AG10803 (cell line): ENCODE data around the gene XPR1.
"Not testable (repeated sequence)": the region's sequence is repeated elsewhere in the genome, so short reads cannot be mapped to it uniquely, and the experiment has no call there.

Source experiments
- DNase-seq: peaks from one replicate; pipeline ENCODE4 v3.0.0; 2010; ENCODE audit warnings: low read depth
- H3K4me3 ChIP-seq: 2 replicates; pipeline ENCODE4 v1.5.1; 2011; ENCODE audit warnings: mild to moderate bottlenecking, low read length, control low read depth
- TF ChIP-seq, protein P1 (sequence below): conservative IDR thresholded peaks from 2 replicates; pipeline ENCODE4 v1.5.1; 2011; ENCODE audit warnings: mild to moderate bottlenecking, low read length, control low read depth, inconsistent platforms

XPR1 gene

DNA sequence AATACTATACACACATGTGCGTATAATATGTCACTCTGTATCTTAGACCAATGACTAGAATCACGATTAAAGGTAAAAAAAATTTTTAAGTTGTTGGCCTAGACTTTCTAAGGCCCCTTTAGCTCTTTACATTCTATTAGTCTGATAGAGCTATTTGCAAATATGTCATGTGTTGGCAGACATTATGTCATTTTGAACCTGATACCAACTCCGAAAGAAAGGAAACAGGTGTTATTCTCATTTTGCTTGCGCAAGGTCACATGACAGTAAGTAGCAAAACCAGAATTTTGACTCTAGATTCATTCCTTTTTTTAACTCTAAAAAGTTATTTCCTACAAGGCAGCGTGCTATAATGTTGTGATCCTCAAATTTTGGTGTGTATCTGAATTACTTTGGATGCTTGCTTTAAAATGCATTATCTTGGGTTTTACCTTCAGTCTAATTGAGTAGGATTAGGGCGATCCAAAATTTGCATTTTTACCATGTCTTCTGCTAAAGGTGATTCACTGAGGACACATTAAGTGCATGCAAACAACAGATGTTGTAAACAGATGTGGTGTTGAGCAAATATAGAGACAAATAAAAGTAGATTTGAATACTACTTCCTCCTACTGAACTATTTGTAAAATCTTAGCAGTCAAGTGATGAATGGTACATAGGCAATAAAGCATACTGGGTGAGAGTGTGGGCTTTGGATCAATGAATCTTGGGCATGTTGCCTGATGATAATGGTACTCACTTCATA is 217.4 kb downstream of the XPR1 start:
- TF ChIP-seq, protein P1, sequence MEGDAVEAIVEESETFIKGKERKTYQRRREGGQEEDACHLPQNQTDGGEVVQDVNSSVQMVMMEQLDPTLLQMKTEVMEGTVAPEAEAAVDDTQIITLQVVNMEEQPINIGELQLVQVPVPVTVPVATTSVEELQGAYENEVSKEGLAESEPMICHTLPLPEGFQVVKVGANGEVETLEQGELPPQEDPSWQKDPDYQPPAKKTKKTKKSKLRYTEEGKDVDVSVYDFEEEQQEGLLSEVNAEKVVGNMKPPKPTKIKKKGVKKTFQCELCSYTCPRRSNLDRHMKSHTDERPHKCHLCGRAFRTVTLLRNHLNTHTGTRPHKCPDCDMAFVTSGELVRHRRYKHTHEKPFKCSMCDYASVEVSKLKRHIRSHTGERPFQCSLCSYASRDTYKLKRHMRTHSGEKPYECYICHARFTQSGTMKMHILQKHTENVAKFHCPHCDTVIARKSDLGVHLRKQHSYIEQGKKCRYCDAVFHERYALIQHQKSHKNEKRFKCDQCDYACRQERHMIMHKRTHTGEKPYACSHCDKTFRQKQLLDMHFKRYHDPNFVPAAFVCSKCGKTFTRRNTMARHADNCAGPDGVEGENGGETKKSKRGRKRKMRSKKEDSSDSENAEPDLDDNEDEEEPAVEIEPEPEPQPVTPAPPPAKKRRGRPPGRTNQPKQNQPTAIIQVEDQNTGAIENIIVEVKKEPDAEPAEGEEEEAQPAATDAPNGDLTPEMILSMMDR: no peak
- no peak for DNase-seq
- no peak overlapping the region for H3K4me3 ChIP-seq

DNA sequence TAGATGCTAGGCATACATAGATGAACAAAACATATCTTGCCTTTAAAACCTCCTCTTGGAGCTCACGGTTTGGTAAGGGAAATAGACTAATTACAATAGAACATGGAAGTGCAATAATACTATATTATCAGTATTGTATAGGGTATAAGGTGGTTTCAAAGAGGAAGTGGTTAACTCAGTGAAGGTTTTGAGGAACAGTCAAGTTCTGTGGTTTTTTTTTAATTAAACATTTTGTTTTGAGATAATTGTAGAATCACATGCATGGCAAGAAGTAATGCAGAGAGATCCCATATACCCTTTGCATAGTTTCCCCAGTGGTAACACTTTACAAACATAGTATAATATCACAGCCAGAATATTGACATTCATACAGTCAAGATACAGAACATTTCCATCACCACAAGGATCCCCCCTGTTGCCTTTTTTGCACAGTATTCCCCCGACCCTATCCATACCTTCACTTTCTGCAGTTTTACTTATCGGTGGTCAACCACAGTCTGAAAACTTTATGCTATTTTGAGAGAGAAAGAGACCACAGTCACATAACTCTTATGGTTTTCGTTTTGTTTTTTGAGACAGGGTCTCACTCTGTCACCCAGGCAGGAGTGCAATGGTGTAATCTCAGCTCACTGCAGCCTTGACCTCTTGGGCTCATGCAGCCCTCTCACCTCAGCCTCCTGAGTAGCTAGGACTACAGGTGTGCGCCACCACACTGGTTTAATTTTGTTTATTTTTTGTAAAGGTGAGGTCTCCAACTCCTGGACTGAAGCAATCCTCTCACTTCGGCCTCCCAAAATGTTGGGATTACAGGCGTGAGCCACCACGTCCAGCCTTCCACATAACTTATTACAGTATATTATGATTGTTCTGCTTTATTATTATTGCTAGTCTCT is 220.4 kb downstream of the XPR1 start:
- H3K4me3 ChIP-seq: no peak overlapping the region
- TF ChIP-seq, protein P1: no peak
- no peak for DNase-seq

DNA sequence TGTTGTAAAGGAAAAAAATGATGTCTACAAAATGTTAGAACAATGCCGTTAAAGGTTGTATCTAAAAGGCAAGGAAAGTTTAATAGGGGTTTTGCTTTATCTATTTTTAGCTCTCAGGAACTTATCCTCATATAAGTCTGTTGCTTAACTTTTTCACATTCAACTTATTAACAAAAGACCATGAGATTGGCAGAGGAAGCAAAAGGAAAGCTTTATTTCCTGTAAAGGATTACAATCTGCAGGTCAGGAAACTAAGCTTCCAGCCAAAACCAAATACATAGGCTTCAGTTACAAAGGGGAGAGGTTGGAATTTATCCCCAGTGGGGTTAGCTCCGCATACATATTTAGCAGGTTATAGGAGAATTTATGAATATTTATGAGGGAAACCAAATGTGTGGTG is 222.2 kb downstream of the XPR1 start:
- no peak overlapping the region for H3K4me3 ChIP-seq
- TF ChIP-seq, protein P1: no peak
- no peak for DNase-seq

DNA sequence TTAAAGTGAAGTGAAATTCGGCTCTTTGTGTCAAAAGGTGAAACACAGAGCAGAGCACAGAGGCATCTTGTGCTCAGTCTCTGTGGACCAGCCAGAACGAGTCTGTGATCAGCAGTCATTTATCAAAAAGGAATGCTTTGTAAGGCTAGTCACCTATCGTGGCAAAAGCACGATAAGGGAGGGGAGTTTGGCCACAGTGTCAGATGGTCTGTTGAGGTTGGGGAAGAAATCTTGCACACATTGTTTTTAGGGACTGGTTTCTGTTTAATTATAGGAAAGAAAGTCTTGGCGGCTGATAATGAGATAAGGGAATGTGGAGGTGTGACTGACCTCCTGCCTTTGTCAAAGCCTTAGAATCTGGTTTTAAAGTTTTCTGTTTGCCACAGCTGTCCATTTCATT is 222.6 kb downstream of the XPR1 start:
- DNase-seq: no peak
- TF ChIP-seq, protein P1: no peak
- H3K4me3 ChIP-seq: no peak overlapping the region

DNA sequence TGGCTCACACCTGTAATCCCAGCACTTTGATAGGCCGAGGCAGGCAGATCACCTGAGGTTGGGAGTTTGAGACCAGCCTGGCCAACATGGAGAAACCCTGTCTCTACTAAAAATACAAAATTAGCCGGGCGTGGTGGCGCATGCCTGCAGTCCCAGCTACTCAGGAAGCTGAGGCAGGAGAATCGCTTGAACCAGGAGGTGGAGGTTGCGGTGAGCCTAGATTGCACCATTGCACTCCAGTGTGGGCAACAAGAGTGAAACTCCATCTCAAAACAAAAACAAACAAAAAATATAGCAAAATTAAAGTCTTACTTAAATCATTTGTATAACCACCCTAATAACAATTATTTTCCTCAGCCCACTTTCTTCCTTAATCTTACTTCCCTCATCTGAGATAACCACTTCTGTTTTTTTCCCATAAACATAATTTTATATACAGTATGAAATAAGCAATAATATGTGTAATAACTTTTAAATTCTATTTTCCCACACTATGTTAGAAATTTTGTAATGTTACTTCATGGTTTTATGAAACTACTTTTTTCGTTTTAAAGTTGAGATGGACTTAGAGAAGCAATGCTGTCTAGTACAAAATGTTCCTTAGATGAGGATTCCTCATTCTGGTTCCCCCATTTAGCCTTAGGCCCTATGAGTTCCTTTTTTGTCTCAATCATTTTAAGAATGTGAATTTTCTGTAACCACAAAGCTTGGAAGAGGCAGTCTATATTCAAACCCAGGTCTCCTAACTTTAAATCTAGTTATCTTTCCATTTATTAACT is 226.3 kb downstream of the XPR1 start:
- not testable (repeated sequence) for DNase-seq, H3K4me3 ChIP-seq

DNA sequence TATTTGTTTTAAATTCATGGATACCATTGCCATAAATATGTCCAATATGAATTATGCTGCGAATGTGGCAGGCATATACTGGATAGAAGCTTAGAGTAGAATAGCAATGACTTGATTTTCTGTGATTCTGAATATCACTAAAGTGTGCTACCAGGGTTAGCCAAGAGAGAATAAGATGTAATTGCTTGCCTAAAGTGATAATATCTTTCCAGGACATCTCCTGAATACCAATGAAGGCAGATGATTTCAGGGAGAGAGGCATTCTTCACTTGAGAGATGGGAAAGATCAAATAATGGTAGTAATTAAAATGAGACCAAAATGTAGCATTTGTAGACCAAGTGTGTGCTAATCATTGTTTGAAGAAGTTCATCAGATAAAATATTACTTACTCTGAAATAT is 227.5 kb downstream of the XPR1 start:
- TF ChIP-seq, protein P1: no peak
- no peak for DNase-seq
- no peak overlapping the region for H3K4me3 ChIP-seq

DNA sequence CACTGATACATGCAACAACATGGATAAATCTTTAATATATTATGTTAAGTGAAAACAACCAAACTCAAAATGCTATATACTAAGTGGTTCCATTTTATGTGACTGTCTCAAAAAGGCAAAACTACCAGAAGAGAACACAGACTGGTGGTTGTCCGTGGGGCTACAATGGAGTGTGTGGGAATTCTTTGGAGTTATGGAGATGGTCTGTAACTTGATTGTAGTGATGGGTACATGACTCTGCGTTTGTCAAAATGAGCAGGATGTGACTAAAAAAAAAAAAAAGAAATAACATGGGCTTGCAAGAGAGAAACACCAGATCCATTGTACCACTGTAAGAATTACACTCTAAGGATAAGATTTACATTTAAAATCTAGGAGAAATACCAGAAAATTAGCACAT is 228.7 kb downstream of the XPR1 start:
- TF ChIP-seq, protein P1: no peak
- DNase-seq: no peak
- H3K4me3 ChIP-seq: no peak overlapping the region
